ENCODE results near the gene INO80D.

Gene INO80D

GRCh38 chr2:205946226-205946625 is 139.7 kb downstream of the INO80D start:
- no peak overlapping the region for H3K4me3 ChIP-seq (replicated peaks; ENCODE audit: insufficient read depth, low read length)
- H3K27me3 ChIP-seq (ENCODE audit: insufficient read depth, poor library complexity, severe bottlenecking), result no peaks in the 10 kb centered on the region
- peak overlapping the region; percentile 70; the same call in 1 of the 2 replicates for H3K27ac ChIP-seq (replicated peaks)

More at GRCh38 chr2:205946226-205946625, 139.7 kb downstream of the INO80D start:
- no peak for DNase-seq (ENCODE audit: low read depth in 1 of 2, low spot score in 1 of 2)
- TF ChIP-seq SPI1 (IDR thresholded peaks at IDR 0.05; ENCODE audit: borderline replicate concordance, low read depth) (no peak), CTCF (IDR thresholded peaks at IDR 0.05; ENCODE audit: insufficient read depth, low read length) (no peak), REST (IDR thresholded peaks at IDR 0.05; ENCODE audit: insufficient replicate concordance, low read depth) (no peak), POLR2AphosphoS5 (IDR thresholded peaks at IDR 0.05; ENCODE audit: low read depth) (no peak), GABPA (IDR thresholded peaks at IDR 0.05; ENCODE audit: low read depth) (no peak)
